Spleen (tissue), 7 donors: ENCODE data around the gene KIZ.

Experiments used
- CTCF ChIP-seq, 11 experiments: fragments of 200-600 bp in 7 of 11; fragments of 450-650 bp in 4 of 11; sonication (generic) in 4 of 11; IDR thresholded peaks in 8 of 11; conservative IDR thresholded peaks in 3 of 11; 1 replicate in 7 of 11; 2 replicates in 4 of 11; pipeline versions ENCODE4 v1.4.0 to v1.8.0; 2016 to 2021; ENCODE audit warnings: antibody characterized with exemption in 11 of 11, inconsistent platforms in 4 of 11, mild to moderate bottlenecking in 1 of 11
- POLR2A ChIP-seq, 3 donors: fragments of 450-650 bp; IDR thresholded peaks; one replicate each; pipeline ENCODE4 v1.5.1; 2017; ENCODE audit warnings: antibody characterized with exemption in 3 of 3, mild to moderate bottlenecking in 1 of 3
- donor health status: DM: no; HTN: no; CAD: no; lungs with moderate emphysema.
- donor health status: DM: no; HTN: no; CAD: no.
- donor health status: DM: no; HTN: no; CAD: no.

DNA sequence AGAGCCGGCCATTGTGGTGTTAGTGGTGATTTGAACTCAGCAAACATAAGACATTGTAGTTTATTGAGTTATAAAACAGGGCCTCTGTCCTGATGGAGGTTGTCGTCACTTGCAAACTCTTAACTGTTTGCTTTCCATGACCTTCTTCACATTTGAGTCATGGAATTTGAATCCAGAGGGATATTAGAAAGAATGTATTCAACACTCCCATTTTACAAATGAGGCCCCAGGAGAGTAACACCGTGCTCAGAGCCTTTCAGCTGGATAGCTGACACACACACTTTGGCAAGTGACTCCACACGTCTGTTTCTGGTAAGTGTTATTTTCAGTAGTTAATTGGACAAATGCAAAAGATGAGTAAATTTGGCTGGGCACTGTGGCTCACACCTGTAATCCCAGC, 104.8 kb downstream of the KIZ start:
- no peak for TF ChIP-seq CTCF (IDR thresholded peaks at IDR 0.05 in 8 of 11, conservative IDR thresholded peaks at IDR 0.05 in 3 of 11)
- no peak for TF ChIP-seq POLR2A (IDR thresholded peaks at IDR 0.05)
